NCI-H510A (cell line): ENCODE measurements around the gene ECSIT.
A peak's percentile ranks its signal among the peaks of the same experiment; 100 is the strongest.

Experiments used
- DNase-seq: peaks from one replicate; lab custom pipeline; 2025; lab: John Stamatoyannopoulos, UW

Gene ECSIT

DNA sequence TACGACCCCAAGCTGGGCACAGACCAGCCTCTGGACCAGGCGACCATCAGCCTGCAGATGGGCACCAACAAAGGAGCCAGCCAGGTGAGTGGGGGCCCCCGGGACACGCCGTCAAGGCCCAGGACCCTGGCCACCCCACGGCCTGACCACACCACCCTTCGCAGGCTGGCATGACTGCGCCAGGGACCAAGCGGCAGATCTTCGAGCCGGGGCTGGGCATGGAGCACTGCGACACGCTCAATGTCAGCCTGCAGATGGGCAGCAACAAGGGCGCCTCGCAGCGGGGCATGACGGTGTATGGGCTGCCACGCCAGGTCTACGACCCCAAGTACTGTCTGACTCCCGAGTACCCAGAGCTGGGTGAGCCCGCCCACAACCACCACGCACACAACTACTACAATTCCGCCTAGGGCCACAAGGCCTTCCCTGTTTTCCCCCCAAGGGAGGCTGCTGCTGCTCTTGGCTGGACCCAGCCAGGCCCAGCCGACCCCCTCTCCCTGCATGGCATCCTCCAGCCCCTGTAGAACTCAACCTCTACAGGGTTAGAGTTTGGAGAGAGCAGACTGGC, 20.5 kb upstream of the ECSIT start:
- DNase-seq = no peak

- no peak for DNase-seq
Measured at GRCh38 chr19:11547929-11548700, 19.2 kb upstream of the ECSIT start.

DNA sequence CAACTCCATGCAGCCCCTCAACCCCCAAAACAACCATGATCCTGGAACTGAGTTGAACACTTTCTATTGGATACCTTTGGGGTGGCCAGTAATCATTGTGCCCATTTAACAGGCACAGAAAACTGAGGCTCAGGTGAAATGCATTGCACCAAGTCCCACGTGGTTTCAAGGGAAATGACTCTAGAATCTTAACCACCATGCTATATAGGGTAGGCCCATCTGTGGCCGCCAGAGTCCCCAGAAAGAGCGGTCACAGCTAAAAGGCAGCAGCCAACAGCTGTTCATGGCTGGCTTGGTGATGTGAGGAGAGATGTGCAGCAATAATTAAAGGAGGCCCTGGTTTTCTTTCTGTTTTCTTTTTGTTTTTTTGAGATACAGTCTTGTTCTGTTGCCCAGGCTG, 12.3 kb upstream of the ECSIT start:
- DNase-seq = no peak

DNA sequence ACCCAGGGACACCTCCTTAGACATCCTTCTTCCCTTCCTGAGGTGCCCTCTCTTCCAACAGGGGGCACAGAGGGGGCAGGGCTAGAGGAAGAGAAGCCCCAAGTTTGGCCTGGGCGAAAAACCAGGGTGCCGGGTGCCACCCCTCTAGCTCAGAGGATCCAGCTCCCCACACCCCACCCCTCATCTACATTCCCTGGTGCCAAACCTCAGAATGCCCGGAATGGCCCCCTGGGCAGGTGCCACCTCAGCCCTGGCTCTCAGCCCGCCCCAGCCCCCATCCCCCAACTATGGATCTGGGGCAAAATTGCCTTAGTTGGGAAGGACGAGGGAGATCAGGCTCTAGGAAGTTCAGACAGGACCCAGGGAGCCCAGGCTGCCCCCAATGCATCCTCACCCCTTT, 11.7 kb upstream of the ECSIT start:
- no peak for DNase-seq

- DNase-seq = no peak
Measured at GRCh38 chr19:11539495-11540365, 10.8 kb upstream of the ECSIT start.

DNA sequence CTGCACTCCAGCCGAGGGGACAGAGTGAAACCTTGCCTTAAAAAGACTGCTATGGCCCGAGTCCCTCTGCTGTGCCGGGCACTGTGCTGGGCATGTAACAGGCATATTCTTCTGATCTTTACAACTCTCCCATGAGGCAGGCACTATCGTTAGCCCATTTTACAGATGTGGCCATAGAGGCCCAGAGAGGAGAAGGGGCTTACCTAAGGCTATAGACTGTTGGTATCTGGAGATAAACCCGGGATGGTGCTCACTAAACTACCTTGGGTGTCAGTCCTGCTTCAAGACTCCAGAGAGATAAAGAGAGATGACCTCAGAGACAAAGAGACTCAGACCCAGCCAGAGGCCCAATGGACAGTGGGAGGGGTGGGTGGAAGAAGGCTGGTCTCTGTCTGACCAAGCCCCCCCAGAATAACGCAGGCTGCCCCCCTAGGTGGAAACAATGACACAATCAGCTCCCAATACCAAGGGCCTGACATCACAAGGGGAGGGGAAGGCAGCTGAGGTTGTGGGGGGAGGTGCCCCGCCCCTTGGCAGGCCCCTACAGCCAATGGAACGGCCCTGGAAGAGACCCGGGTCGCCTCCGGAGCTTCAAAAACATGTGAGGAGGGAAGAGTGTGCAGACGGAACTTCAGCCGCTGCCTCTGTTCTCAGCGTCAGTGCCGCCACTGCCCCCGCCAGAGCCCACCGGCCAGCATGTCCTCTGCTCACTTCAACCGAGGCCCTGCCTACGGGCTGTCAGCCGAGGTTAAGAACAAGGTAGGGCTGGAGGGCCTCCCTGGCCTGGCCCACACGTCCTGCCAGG, 9.5 kb upstream of the ECSIT start, which contains the start of gene CNN1:
Gene CNN1, plus strand, starts transcription at position 620 of the 805 bp plus-strand sequence. Its CDS starts 77 bp downstream, at position 697.
- no peak for DNase-seq

DNA sequence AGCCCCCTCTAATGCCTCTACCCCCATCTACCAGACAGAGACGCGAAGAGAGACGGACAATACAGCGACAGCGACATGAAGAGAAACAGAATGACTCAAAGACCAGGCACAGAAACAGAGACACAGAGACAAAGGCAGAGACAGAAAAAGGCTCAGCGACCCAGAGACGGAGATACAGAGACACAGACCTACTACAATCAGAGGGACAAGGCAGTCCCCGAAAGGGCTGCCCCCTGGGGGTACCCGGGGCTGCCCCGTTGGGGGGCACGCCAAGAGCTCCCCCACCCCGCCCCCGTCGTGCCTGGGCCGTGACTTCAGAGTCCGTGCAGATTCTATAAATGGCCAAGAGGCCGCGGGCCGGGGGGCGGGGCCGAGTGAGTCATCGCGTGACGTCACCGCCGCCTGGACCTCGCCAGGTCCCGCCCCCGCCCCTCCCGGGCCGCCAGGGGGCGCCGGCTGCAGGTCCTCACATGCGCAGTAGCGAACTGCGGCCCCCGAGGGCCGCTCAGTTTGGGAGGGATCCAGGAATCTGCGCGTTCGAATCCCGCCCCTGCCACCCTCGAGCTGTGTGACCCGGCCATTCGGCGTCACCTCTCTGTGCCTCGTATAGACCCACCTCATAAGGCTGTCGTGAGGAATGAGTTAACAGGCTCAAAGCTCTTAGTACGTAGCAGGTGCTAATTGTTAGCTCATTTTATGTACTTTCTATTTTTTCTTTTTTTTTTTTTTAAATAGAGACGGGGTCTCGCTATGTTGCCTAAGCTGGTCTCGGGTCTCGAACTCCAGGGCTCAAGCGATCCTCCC, 7.1 kb upstream of the ECSIT start:
- peak; percentile 71 for DNase-seq

GRCh38 chr19:11534948-11535347, 6.0 kb upstream of the ECSIT start:
- DNase-seq = no peak

GRCh38 chr19:11534538-11534937, 5.6 kb upstream of the ECSIT start:
- no peak for DNase-seq

- DNase-seq = peak; percentile 82
Measured at GRCh38 chr19:11530432-11530831, 1.5 kb upstream of the ECSIT start.

GRCh38 chr19:11519138-11519537, 9.8 kb downstream of the ECSIT start:
- no peak for DNase-seq

- no peak for DNase-seq
Measured at GRCh38 chr19:11513946-11514345, 15.0 kb downstream of the ECSIT start.

GRCh38 chr19:11510444-11510843, 18.5 kb downstream of the ECSIT start:
- no peak for DNase-seq

- no peak for DNase-seq
Measured at GRCh38 chr19:11507370-11508078, 21.4 kb downstream of the ECSIT start.

GRCh38 chr19:11506967-11507366, 22.0 kb downstream of the ECSIT start:
- no peak for DNase-seq

GRCh38 chr19:11506101-11506555, 22.8 kb downstream of the ECSIT start:
- no peak for DNase-seq

GRCh38 chr19:11505504-11506100, 23.3 kb downstream of the ECSIT start, which contains the start of gene ZNF653:
Gene ZNF653 (minus strand): TSS chr19:11505839. CDS start chr19:11505786, 53 bp downstream.
- DNase-seq = peak; percentile 90

GRCh38 chr19:11505032-11505503, 23.9 kb downstream of the ECSIT start:
- peak; percentile 93 for DNase-seq

DNA sequence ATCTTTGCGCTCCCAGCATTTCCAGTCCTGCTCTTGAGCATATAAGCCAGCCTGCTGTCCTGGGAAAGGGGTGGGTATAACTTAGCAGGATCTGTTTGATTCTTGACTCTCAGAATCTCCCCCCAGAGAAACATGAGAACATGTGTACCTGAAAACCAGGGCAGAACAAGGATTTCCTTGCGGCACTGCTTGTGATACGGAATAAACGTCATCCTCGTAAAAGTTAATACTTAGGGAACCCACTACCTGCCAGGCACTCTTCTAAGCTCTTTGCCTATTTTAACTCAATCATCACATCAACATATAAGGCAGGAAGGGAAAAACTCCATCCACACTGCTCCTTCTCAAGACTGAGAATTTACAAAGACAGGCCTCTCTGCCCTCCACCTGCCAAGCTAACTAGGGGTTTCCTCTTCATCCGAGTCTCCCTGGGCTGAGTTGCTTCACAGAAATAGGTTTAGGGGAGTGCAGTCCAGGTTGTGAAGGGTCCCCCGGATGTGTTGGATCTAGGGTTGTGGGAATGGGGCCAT, 24.4 kb downstream of the ECSIT start:
- DNase-seq = no peak
